Vagina (tissue), 2 donors: ENCODE results near the gene CLIC5.

Experiments used
- CTCF ChIP-seq, 3 experiments: fragments of 450-650 bp in 2 of 3; fragments of 200-600 bp in 1 of 3; sonication (generic) in 1 of 3; IDR thresholded peaks; one replicate each; pipeline ENCODE4 v1.5.1; 2017 to 2019; ENCODE audit warnings: antibody characterized with exemption in 3 of 3, mild to moderate bottlenecking in 2 of 3, moderate library complexity in 2 of 3
- POLR2A ChIP-seq, 2 donors: fragments of 450-650 bp; IDR thresholded peaks; one replicate each; pipeline ENCODE4 v1.6.1; 2017; ENCODE audit warnings: antibody characterized with exemption in 2 of 2, mild to moderate bottlenecking in 2 of 2, moderate library complexity in 2 of 2

GRCh38 chr6:45946887-45947286, 68.8 kb downstream of the CLIC5 start:
- TF ChIP-seq CTCF (IDR thresholded peaks at IDR 0.05) (no peak), POLR2A (IDR thresholded peaks at IDR 0.05) (no peak)
